ENCODE measurements around the gene LTBP1. TPM values are rescaled to one million over a fixed set of nuclear protein-coding genes. Genes with fewer than 3 reads are reported as not detected.
"Not testable (repeated sequence)": the region's sequence is repeated elsewhere in the genome, so short reads cannot be mapped to it uniquely, and the experiment has no call there.

Gene LTBP1
- total RNA-seq, 2 donors from 2014 or later = 0.39 to 0.41 TPM

DNA sequence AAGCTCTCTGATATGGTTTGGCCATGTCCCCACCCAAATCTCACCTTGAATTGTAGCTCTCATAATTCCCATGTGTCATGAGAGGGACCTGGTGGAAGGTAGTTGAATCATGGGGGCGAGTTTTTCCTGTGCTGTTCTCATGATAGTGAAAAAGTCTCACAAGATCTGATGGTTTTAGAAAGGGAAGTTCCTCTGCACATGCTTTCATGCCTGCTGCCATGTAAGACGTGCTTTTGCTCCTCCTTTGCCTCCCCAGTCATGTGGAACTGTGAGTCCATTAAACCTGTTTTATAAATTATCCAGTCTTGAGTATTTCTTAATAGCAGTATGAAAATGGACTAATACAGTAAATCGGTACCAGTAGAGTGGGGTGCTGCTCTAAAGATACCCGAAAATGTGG, 34.9 kb downstream of the LTBP1 start:
- DNase-seq (ENCODE audit: low spot score in 2 of 2) (no peak), ATAC-seq (no peak)
- Mint-ChIP-seq H3K36me3 (no peaks in the 10 kb centered on the region), H3K9me3 (peaks cover 0 to 3% of the 10 kb centered on the region in 2 donors), H3K27ac (no peak overlapping the region)

DNA sequence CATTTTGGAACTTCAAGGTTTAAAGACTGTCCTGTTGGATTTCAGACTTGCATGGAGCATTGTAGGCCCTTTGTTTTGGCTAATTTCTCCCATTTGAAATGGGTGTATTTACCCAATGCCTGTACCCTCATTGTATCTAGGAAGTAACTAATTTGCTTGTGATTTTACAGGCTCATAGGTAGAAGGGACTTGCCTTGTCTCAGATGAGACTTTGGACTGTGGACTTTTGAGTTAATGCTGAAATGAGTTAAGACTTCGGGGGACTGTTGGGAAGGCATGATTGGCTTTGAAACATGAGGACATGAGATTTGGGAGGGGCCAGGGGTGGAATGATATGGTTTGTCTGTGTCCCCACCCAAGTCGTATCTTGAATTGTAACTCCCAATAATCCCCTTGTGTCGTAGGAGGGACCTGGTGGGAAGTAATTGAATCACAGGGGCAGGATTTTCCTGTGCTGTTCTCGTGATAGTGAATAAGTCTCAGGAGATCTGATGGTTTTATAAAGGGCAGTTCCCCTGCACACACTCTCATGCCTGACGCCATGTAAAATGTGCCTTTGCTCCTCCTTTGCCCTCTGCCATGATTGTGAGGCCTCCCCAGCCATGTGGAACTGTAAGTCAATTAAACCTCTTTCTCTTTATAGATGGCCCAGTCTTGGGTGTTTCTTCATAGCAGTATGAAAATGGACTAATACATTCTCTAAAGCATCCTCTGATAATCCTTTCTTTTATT, 36.6 kb downstream of the LTBP1 start:
- not testable (repeated sequence) for DNase-seq (ENCODE audit: low spot score in 2 of 2); H3K9me3 Mint-ChIP-seq; H3K36me3 Mint-ChIP-seq; ATAC-seq; H3K27ac Mint-ChIP-seq

DNA sequence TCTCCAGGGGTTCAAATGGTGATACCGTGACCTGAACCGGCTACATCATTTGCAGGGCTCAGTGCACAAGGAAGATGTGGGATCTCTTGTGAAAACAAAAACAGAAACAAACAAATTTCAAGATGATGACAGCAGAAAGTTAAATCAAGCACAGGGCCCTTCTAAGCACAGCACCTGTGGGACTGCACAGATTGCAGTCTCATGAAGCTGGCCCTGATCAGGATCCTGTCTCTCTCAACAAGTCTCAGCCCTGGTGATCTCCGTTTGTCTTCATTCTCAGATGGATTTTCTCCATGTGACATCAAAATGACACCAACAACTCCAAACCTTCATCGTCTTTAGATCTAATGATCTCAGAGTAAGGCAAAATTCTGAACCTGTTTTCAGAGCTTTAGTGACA, 39.7 kb downstream of the LTBP1 start:
- DNase-seq (ENCODE audit: low spot score in 2 of 2) (no peak), ATAC-seq (no peak)
- Mint-ChIP-seq H3K27ac (no peak overlapping the region), H3K36me3 (no peaks in the 10 kb centered on the region), H3K9me3 (no peaks in the 10 kb centered on the region)

DNA sequence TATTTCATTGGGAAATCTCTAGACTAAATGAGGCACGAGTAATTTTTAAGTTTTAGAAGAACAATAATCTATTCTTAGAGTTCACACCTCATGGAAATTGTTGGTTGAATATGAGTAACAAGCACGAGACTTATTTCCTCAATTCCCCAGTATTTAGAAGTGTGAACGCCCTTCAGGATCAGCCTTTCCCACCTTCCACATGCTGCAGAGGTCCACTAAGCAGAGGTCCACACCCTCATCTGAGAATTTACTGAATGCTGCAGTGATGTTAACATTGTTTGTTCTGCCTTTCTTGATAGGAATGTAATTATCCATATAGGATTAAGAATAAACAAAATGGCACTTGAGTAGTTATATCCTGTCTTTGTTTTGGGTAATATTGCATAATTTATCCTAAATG, 41.8 kb downstream of the LTBP1 start:
- Mint-ChIP-seq H3K36me3 (no peaks in the 10 kb centered on the region), H3K27ac (no peak overlapping the region), H3K9me3 (no peaks in the 10 kb centered on the region)
- ATAC-seq = no peak
- DNase-seq (ENCODE audit: low spot score in 2 of 2) = no peak

DNA sequence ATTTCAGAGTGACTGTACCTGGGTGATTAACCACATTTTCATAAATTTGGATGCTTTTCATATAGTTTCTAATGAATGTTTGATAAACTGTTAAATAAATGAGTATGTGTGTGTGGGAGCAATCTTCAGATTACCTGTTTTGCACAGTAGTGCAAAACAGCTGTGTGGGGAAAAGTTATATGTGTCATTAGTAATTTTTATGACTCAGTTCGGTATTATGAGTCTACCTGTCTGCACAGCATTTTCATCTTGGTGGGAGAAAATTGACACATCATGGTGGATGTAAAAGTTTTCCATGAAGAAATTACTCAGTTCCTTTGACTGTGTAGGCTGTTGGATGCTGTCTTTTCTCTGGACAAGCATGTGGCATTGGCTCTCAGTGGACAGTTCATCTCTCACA, 43.8 kb downstream of the LTBP1 start:
- ATAC-seq (peak in 1 of 2 donors; percentile 75), DNase-seq (ENCODE audit: low spot score in 2 of 2) (no peak)
- no peaks in the 10 kb centered on the region for H3K36me3 Mint-ChIP-seq
- no peak overlapping the region for H3K27ac Mint-ChIP-seq
- H3K9me3 Mint-ChIP-seq = no peaks in the 10 kb centered on the region

DNA sequence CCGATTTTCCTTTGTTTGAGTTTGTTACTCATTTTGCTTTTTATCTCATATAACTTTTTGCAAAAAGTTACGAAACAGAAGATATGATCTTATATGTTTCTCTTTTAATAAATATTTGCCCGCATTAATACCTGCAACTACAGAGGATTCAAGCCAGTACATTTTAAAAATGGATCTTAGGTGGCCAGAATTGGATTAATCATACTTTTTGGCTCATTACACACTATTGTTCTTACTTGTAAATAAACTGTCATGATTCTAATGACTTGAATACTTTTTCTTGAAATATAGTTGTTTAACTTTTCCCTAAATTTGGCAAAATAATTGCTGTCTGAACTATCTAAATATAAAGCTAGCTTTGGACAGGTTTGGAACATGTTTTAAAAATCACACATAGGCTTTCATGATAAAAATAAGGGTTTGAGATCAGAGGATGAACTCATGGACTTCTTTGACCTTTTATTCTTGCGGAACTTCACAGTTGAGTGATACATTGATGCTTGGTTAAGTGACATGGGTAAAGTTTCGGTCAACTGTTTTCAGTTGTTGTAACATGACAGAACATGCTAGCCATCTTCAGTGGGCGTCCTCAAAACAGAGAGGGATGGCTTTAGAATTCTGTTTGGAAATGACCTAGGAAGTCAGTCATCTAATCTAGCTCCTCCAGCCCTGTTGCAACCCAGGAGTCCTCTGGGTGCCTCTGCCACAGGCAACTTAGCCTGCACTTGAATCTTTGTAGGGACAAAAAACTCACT, 44.5 kb downstream of the LTBP1 start:
- Mint-ChIP-seq H3K9me3 (no peaks in the 10 kb centered on the region), H3K27ac (no peak overlapping the region), H3K36me3 (no peaks in the 10 kb centered on the region)
- ATAC-seq = no peak
- DNase-seq (ENCODE audit: low spot score in 2 of 2) = no peak

DNA sequence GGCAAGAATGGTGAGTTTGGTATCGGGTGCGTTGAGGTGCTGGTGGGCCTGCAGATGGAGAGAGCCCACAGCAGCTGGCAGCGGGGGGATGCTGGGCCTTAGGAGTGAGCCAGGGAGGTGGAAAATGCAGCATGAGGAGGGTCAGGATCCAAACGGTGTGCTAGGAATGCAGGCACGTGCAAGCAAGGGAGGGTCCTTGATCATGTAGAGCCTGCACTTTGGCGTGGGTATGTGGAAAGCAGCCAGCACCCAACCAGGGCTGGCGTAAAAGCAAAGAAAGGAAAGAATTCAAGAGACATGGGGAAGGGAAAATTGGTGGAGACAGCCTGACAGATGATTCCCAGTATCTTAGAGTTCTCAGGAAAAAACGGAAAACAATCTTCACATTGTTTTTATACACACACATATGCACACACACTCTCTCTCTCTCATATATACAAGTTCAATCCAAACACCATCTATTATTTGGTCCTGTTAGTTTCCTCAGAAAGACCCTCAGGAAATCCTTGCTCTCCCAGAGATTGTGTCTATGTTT, 46.3 kb downstream of the LTBP1 start:
- Mint-ChIP-seq H3K9me3 (no peaks in the 10 kb centered on the region), H3K36me3 (no peaks in the 10 kb centered on the region), H3K27ac (no peak overlapping the region)
- DNase-seq (ENCODE audit: low spot score in 2 of 2) = no peak
- no peak for ATAC-seq

DNA sequence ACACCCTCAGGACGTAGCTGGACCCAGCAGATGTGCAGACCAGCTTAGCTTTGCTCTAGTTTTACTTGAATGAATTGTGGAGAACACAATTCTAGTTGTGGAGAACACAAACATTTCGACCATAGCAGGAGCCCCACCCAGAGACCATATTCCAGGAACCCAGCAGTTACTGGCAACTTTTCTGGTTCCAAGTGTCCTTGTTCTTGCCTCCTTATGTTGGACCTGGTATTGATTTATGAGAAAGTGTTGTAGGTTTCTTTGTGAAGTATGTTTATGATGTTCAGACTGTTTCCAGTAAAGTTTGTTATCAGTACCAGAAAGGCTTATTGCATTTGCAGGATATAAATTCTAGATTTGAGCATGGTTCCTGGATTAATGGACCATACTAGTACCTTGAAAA, 51.0 kb downstream of the LTBP1 start:
- no peak for ATAC-seq
- H3K27ac Mint-ChIP-seq = no peak overlapping the region
- no peaks in the 10 kb centered on the region for H3K36me3 Mint-ChIP-seq
- no peaks in the 10 kb centered on the region for H3K9me3 Mint-ChIP-seq
- DNase-seq (ENCODE audit: low spot score in 2 of 2) = no peak

DNA sequence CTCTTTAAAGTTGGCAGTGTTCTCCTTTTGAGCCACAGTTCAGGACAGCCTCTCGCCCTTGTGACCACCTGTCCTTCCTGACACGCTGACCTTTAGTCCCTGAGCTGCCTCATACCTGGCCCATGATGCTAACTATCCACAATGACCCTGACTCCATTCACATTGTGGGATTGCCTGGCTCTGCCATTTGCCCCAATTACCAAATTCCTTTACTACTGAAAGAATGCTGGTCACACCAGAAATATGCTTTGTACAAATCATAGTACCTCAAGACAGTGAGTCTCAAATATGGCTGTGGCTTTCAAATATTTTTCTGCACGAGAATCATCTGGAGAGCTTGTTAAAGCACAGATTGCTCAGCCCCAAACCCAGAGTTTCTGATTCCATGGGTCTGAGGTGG, 54.2 kb downstream of the LTBP1 start:
- H3K9me3 Mint-ChIP-seq = no peaks in the 10 kb centered on the region
- ATAC-seq (no peak), DNase-seq (ENCODE audit: low spot score in 2 of 2) (no peak)
- no peaks in the 10 kb centered on the region for H3K36me3 Mint-ChIP-seq
- H3K27ac Mint-ChIP-seq = no peak overlapping the region

DNA sequence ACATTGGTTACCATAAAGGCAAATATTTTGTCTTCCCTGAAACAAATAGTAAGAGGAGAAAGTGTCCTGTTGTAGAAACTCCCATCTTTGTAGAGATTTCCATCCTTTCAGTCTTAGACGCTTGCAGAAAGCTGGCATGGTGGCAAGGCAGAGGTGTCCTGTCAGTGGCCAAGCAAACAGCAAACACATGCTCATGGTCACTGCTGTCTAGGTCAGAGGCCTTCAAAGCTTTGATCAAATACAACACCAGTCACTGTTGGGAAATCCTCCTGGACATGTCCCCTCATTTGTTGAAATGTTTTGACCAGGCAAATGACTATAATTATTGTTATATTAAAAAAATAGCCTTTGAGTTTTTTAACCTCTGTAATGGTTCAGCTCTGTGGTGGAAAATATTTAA, 55.1 kb downstream of the LTBP1 start:
- ATAC-seq = no peak
- no peaks in the 10 kb centered on the region for H3K36me3 Mint-ChIP-seq
- no peak overlapping the region for H3K27ac Mint-ChIP-seq
- no peaks in the 10 kb centered on the region for H3K9me3 Mint-ChIP-seq
- no peak for DNase-seq (ENCODE audit: low spot score in 2 of 2)

DNA sequence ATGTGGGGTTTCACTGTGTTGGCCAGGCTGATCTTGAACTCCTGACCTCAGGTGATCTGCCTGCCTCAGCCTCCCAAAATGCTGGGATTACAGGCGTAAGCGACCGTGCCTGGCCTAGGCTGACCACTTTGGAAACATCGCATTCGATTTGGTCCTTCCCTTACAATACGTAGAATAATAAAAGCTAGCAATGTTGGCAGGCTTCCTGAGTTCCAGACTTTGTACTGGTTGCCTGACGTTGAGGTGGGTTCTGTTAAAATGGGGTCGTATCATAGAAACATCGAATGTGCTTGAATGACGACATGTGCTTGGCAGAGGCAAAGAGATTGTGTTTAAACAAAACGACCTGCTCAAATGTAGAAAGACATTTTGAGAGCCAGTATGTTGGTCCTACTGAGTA, 56.1 kb downstream of the LTBP1 start:
- no peaks in the 10 kb centered on the region for H3K36me3 Mint-ChIP-seq
- no peak for ATAC-seq
- no peak for DNase-seq (ENCODE audit: low spot score in 2 of 2)
- H3K9me3 Mint-ChIP-seq = no peaks in the 10 kb centered on the region
- no peak overlapping the region for H3K27ac Mint-ChIP-seq

DNA sequence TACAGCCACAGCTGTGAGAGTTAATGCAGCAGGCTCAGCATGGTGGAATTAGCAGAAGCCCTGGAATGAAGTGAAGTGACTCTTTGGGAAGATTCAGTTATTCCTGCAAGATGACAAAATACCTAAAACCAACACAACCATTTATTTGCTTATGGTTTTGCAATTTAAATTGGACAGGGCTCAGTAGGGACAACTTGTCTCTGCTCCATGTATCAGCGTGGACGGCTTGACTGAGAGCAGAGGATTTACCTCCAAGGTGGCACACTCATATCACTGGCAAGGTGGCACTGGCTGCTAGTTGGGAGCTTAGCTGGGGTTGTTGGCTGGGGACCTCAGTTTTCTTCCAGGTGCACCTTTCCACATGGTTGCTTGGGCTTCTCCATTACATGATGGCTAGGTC, 58.3 kb downstream of the LTBP1 start:
- DNase-seq (ENCODE audit: low spot score in 2 of 2) (no peak), ATAC-seq (no peak)
- Mint-ChIP-seq H3K36me3 (no peaks in the 10 kb centered on the region), H3K9me3 (no peaks in the 10 kb centered on the region), H3K27ac (no peak overlapping the region)

DNA sequence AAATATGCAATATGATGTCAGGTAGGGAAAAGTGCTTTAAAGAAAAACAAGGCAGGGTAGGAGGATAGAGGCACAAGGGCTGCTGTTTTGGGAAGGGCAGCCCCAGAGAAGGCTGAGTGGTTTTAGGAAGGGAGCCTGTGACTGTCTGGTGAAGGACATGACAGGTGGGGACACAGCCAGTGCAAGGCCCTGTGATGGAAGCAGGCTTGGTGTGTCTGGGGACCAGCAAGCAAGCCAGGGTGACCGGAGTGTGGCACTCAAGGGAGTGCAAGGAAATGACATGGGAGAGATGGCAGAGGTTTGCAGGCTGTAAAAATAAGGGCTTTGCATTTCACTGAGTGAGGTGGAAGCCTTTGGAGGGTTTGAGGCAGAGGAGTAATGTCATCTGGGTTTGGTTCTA, 62.0 kb downstream of the LTBP1 start:
- DNase-seq (ENCODE audit: low spot score in 2 of 2) (no peak), ATAC-seq (no peak)
- Mint-ChIP-seq H3K36me3 (no peaks in the 10 kb centered on the region), H3K9me3 (no peaks in the 10 kb centered on the region), H3K27ac (no peak overlapping the region)

DNA sequence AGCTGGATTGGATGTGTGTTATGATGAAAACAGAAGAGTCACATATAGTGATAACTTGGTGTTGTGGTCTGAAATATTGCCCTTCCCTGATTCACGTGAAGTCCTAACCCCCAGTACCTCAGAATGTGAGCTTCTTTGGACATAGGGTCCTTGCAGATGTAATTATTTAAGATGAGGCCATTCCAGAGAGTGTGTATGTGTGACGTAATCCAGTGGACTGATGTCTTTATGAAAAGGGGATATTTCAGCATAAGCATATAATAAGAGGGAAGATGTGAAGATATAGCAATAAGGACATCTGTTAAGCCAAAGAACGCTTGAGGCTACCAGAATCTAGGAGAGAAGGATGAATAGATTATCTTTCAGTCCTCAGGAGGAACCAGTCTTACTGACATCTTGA, 62.5 kb downstream of the LTBP1 start:
- ATAC-seq = no peak
- peak overlapping the region in 1 of 2 donors; percentile 45 for H3K27ac Mint-ChIP-seq

DNA sequence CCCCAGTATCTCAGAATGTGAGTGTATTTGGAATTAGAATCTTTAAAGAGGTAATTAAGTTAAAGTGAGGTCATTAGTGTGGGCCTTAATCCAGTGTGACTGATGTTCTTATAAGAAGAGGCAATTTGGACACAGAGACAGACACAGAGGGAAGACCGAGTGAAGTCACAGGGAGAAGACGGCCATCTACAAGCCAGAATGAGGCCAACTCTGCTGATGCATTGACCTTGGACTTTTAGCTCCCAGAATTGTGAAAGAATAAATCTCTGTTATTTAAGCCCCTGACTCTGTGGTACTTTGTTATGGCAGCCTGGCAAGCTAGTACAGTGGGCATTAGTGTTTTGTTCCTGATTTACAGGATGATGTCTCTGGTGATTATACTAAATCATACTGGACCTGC, 64.6 kb downstream of the LTBP1 start:
- no peak overlapping the region for H3K27ac Mint-ChIP-seq

More for the DNA sequence above, 62.5 kb downstream of the LTBP1 start:
- DNase-seq (ENCODE audit: low spot score in 2 of 2) = no peak
- no peaks in the 10 kb centered on the region for H3K36me3 Mint-ChIP-seq
- no peaks in the 10 kb centered on the region for H3K9me3 Mint-ChIP-seq

DNA sequence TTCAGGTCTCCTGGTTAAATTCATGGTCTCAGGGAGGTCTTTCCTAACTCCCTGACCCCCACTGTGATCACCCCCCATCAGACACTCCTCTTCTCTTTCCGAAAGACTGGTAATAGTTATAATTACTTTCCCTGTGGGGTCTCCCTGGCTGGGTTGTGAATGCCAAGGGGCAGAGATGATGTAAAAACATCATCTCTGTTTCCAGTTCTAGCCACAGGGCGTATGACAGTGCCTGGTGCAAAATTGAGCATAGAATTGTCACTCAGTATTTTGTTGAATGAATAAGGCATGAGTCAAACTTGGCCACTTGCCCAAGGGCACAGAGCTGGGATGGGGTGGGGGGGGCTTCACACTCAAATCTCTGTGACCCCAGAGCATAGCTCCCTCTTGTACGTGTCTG, 65.2 kb downstream of the LTBP1 start:
- H3K27ac Mint-ChIP-seq = no peak overlapping the region
- H3K36me3 Mint-ChIP-seq = no peaks in the 10 kb centered on the region
- ATAC-seq (no peak), DNase-seq (ENCODE audit: low spot score in 2 of 2) (no peak)
- no peaks in the 10 kb centered on the region for H3K9me3 Mint-ChIP-seq

More for the DNA sequence above, 64.6 kb downstream of the LTBP1 start:
- ATAC-seq (no peak), DNase-seq (ENCODE audit: low spot score in 2 of 2) (no peak)
- no peaks in the 10 kb centered on the region for H3K36me3 Mint-ChIP-seq
- H3K9me3 Mint-ChIP-seq = no peaks in the 10 kb centered on the region

DNA sequence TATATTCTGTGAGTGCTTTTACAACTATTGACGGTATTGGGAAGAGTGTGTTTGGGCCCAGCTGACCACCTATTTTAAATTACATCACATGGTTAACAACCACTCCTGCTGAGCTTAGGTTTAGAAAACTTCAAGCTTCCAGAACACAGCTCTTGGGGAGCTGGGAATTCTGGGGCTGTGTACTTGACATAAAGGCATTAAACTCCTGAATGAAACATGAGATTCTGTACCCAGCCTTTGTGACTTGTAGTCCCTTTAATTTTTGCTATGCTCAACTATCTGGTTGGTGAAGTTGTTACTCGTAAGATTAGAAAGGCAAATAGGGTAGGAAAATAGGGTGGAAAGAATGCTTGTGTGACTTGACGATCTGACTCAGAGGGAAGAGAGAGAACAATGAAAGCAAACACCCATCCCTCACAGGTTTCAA, 66.9 kb downstream of the LTBP1 start:
- H3K9me3 Mint-ChIP-seq = no peaks in the 10 kb centered on the region
- no peak for ATAC-seq

DNA sequence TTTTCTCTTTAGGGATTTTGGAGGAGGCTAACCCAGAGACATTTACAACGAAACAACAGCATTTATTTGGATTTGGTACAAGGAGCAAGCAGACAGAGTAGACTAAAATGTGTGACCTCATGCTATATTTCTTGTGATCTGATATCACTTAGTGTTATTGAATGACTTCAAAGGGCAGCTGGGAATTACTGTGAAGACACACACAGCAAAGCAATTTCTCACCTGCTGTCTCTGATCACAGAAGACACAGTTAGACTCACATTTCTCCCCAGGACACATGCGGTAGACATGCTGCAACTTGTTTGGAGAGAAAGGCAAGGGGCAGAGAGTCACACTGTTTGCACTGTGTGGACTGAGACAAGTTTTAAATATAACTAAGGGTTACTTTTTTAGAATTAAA, 67.5 kb downstream of the LTBP1 start:
- ATAC-seq = no peak

More for the DNA sequence above, 66.9 kb downstream of the LTBP1 start:
- no peak for DNase-seq (ENCODE audit: low spot score in 2 of 2)
- Mint-ChIP-seq H3K36me3 (no peaks in the 10 kb centered on the region), H3K27ac (no peak overlapping the region)

More for the DNA sequence above, 67.5 kb downstream of the LTBP1 start:
- no peaks in the 10 kb centered on the region for H3K36me3 Mint-ChIP-seq
- no peak overlapping the region for H3K27ac Mint-ChIP-seq
- DNase-seq (ENCODE audit: low spot score in 2 of 2) = no peak
- no peaks in the 10 kb centered on the region for H3K9me3 Mint-ChIP-seq

Data from activated naive CD4-positive, alpha-beta T cell treated with anti-CD3 and anti-CD28 coated beads, Interleukin-2, amount 50 U/mL, for 72 hours (primary cell).